PFSK-1 (cell line): Measurements from ENCODE around the gene SPSB4.

Experiments
- FOXP2 ChIP-seq: optimal IDR thresholded peaks from 2 replicates; pipeline ENCODE3; 2011; ENCODE audit warnings: borderline replicate concordance, control low read depth, inconsistent platforms; ENCODE audit not compliant: insufficient read depth; ENCODE audit errors: extremely low read length, extremely low read depth
- POLR2AphosphoS5 ChIP-seq: IDR thresholded peaks from 2 replicates; pipeline ENCODE4 v1.6.1; 2012; ENCODE audit warnings: low read depth, mild to moderate bottlenecking, control low read depth, low read length, moderate library complexity
- REST ChIP-seq, 2 experiments: IDR thresholded peaks; 2 replicates each; pipeline versions ENCODE4 v1.6.1 to v1.8.0; 2011 to 2012; ENCODE audit warnings: low read depth in 2 of 2, low read length in 2 of 2, control low read depth in 1 of 2, inconsistent platforms in 1 of 2, mild to moderate bottlenecking in 1 of 2, moderate library complexity in 1 of 2; ENCODE audit not compliant: insufficient read depth in 1 of 2
- SIN3A ChIP-seq: IDR thresholded peaks from 2 replicates; pipeline ENCODE4 v1.6.1; 2012; ENCODE audit warnings: mild to moderate bottlenecking, low read length, moderate library complexity, borderline replicate concordance; ENCODE audit not compliant: insufficient read depth
- TAF1 ChIP-seq: IDR thresholded peaks from 2 replicates; pipeline ENCODE4 v1.6.1; 2012; ENCODE audit warnings: low read length, control low read depth, borderline replicate concordance; ENCODE audit not compliant: insufficient read depth

Gene SPSB4

GRCh38 chr3:141179983-141180382 lies 128.8 kb downstream of the SPSB4 start:
- no peak for TF ChIP-seq TAF1

DNA sequence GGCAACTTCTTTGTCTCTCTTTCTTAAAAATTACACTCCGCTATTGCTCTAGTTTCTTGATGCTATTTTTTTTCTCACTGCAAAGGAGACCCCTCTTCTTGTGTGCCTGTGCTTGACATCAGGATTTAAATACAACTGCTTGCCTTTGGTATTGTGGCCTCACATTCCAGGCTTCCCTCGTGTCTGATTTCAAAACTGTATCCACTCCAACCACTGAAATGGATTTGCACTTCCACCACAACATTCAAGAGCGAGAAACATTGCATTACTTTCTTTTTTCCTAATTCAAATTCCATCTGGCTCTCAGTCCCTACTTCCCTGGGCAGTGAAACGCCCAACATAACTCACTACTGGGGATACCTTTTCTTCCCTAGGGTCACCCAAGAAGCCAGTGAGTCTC lies 130.0 kb downstream of the SPSB4 start:
- TF ChIP-seq SIN3A, result no peak
- no peak for TF ChIP-seq FOXP2
- no peak for TF ChIP-seq TAF1
- TF ChIP-seq REST (IDR thresholded peaks at IDR 0.05; ENCODE audit: insufficient read depth in 1 of 2, low read depth in 2 of 2, low read length in 2 of 2), result no peak
- no peak for TF ChIP-seq POLR2AphosphoS5

GRCh38 chr3:141181819-141182218 lies 130.7 kb downstream of the SPSB4 start:
- TF ChIP-seq POLR2AphosphoS5 (no peak), FOXP2 (no peak), REST (IDR thresholded peaks at IDR 0.05; ENCODE audit: insufficient read depth in 1 of 2, low read depth in 2 of 2, low read length in 2 of 2) (no peak), SIN3A (no peak), TAF1 (no peak)

DNA sequence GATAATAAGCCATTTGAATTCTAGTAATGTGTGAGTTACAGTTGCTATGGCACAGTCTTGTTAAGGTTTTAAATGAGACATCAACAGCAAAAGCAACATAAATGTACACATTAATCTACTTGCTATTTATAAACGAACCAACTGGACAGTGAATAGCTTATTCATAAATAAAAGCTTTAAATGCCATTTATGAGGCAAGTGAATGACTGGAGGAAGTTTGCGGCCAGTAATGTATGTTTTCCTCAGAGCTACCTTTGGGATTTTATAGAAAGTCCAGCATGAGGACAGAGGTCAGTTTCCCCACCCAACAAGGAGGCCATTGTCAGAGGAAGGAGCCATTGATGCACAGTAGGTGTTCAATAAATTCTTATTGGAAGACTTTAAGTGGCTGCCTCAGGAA lies 132.5 kb downstream of the SPSB4 start:
- no peak for TF ChIP-seq SIN3A
- TF ChIP-seq FOXP2, result no peak
- no peak for TF ChIP-seq TAF1
- no peak for TF ChIP-seq POLR2AphosphoS5
- TF ChIP-seq REST (IDR thresholded peaks at IDR 0.05; ENCODE audit: insufficient read depth in 1 of 2, low read depth in 2 of 2, low read length in 2 of 2), result no peak

DNA sequence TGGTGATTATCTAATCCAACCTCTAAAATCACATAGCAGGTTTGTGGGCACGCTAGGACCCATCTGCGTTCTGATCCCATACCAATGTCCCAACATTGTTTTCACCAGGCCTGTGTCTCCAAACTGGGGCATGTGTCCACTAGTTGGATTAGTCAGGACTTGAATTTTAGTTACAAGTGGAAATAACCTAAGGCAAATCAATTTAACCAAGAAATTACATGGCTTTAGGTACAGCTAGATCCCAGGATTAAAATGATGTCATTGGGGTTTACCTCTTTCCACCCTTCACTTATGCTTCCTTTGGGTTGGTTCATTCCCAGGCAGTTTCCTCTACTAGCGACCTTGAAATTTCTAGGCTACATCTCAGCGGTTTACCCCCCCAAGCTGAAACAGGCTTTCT lies 133.3 kb downstream of the SPSB4 start:
- TF ChIP-seq FOXP2, result no peak
- no peak for TF ChIP-seq REST (IDR thresholded peaks at IDR 0.05; ENCODE audit: insufficient read depth in 1 of 2, low read depth in 2 of 2, low read length in 2 of 2)
- TF ChIP-seq TAF1, result no peak
- no peak for TF ChIP-seq POLR2AphosphoS5
- no peak for TF ChIP-seq SIN3A
